Fibroblast of skin of right biceps (primary cell): ENCODE data around the gene ROPN1B.
"Not testable (repeated sequence)": the region's sequence is repeated elsewhere in the genome, so short reads cannot be mapped to it uniquely, and the experiment has no call there.

ENCODE experiments used
- DNase-seq: peaks from one replicate; pipeline ENCODE4 v3.0.0-alpha.2; 2013

Gene ROPN1B

GRCh38 chr3:125968701-125969592, at the start of gene ROPN1B:
Gene ROPN1B (plus strand): TSS chr3:125969178. CDS start chr3:125972055, 2,877 bp downstream.
- not testable (repeated sequence) for DNase-seq

- not testable (repeated sequence) for DNase-seq
These were observed 48.8 kb upstream of the ROPN1B start for GRCh38 chr3:125920191-125920590.

- DNase-seq, result not testable (repeated sequence)
These were observed 48.2 kb upstream of the ROPN1B start for GRCh38 chr3:125920751-125921279.

GRCh38 chr3:125921712-125922111, 47.3 kb upstream of the ROPN1B start:
- DNase-seq, result peak; percentile 41

GRCh38 chr3:125923324-125924115, 45.5 kb upstream of the ROPN1B start:
- DNase-seq, result peak; percentile 60

- DNase-seq, result not testable (repeated sequence)
These were observed 44.7 kb upstream of the ROPN1B start for GRCh38 chr3:125924276-125924675.

GRCh38 chr3:125925727-125926126, 43.3 kb upstream of the ROPN1B start:
- DNase-seq, result not testable (repeated sequence)

GRCh38 chr3:125928771-125929545, 40.0 kb upstream of the ROPN1B start:
- peak; percentile 21 for DNase-seq

GRCh38 chr3:125929765-125930164, 39.2 kb upstream of the ROPN1B start:
- DNase-seq, result not testable (repeated sequence)

- DNase-seq, result not testable (repeated sequence)
These were observed 37.6 kb upstream of the ROPN1B start for GRCh38 chr3:125931355-125931880.

- not testable (repeated sequence) for DNase-seq
These were observed 35.4 kb upstream of the ROPN1B start for GRCh38 chr3:125933397-125934173.

GRCh38 chr3:125935252-125935874, 33.6 kb upstream of the ROPN1B start:
- DNase-seq, result not testable (repeated sequence)

- DNase-seq, result peak; percentile 15
These were observed 32.7 kb upstream of the ROPN1B start for GRCh38 chr3:125936210-125936815.

- DNase-seq, result not testable (repeated sequence)
These were observed 32.1 kb upstream of the ROPN1B start for GRCh38 chr3:125936891-125937290.

- DNase-seq, result peak; percentile 56
These were observed 21.2 kb upstream of the ROPN1B start for GRCh38 chr3:125947806-125948205.

GRCh38 chr3:125948901-125949300, 20.1 kb upstream of the ROPN1B start:
- peak; percentile 62 for DNase-seq

- peak; percentile 63 for DNase-seq
These were observed 17.8 kb upstream of the ROPN1B start for GRCh38 chr3:125951176-125951575.

GRCh38 chr3:125957020-125957419, 12.0 kb upstream of the ROPN1B start:
- not testable (repeated sequence) for DNase-seq

GRCh38 chr3:125957674-125958510, 11.1 kb upstream of the ROPN1B start:
- DNase-seq, result no peak
